Adrenal gland (tissue), 5 donors: ENCODE results near the gene C12orf42.

ENCODE experiments used
- POLR2A ChIP-seq, 2 donors: fragments of 450-650 bp; IDR thresholded peaks; one replicate each; pipeline ENCODE4 v1.6.1; 2017; ENCODE audit warnings: antibody characterized with exemption in 2 of 2, mild to moderate bottlenecking in 2 of 2, moderate library complexity in 1 of 2
- TF ChIP-seq, protein P1 (sequence below), 6 experiments: fragments of 450-650 bp in 4 of 6; fragments of 200-600 bp in 2 of 6; sonication (generic) in 1 of 6; IDR thresholded peaks; 1 replicate in 5 of 6; 2 replicates in 1 of 6; pipeline versions ENCODE4 v1.5.1 to v1.8.0; 2016 to 2021; ENCODE audit warnings: antibody characterized with exemption in 6 of 6, mild to moderate bottlenecking in 2 of 6, moderate library complexity in 1 of 6
- donor health status: DM: no; HTN: no; CAD: no.

DNA sequence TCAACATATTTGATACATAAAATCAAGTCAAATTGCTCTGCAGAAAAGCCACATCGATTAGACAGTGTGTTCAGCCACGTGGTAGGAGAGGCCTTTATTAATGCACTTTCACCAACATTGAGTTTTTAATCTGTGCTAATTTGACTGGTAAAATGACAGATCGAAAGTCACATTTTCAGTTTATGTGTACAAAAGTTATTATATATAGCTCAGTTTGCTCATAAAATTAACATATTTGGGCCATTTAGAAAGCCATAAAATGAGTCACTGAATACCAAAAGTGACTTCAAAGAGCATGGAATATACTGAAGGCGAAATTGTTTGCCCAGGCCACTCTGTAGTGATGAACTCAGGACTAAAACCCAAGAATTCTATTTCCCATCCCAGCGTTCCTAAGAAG, 26.0 kb downstream of the C12orf42 start:
- TF ChIP-seq, protein P1, sequence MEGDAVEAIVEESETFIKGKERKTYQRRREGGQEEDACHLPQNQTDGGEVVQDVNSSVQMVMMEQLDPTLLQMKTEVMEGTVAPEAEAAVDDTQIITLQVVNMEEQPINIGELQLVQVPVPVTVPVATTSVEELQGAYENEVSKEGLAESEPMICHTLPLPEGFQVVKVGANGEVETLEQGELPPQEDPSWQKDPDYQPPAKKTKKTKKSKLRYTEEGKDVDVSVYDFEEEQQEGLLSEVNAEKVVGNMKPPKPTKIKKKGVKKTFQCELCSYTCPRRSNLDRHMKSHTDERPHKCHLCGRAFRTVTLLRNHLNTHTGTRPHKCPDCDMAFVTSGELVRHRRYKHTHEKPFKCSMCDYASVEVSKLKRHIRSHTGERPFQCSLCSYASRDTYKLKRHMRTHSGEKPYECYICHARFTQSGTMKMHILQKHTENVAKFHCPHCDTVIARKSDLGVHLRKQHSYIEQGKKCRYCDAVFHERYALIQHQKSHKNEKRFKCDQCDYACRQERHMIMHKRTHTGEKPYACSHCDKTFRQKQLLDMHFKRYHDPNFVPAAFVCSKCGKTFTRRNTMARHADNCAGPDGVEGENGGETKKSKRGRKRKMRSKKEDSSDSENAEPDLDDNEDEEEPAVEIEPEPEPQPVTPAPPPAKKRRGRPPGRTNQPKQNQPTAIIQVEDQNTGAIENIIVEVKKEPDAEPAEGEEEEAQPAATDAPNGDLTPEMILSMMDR (IDR thresholded peaks at IDR 0.05) = no peak
- TF ChIP-seq POLR2A (IDR thresholded peaks at IDR 0.05) = no peak
